Measurements from ENCODE around the gene PPP1R1A.
A peak's percentile ranks its signal among the peaks of the same experiment; 100 is the strongest.

PPP1R1A gene

DNA sequence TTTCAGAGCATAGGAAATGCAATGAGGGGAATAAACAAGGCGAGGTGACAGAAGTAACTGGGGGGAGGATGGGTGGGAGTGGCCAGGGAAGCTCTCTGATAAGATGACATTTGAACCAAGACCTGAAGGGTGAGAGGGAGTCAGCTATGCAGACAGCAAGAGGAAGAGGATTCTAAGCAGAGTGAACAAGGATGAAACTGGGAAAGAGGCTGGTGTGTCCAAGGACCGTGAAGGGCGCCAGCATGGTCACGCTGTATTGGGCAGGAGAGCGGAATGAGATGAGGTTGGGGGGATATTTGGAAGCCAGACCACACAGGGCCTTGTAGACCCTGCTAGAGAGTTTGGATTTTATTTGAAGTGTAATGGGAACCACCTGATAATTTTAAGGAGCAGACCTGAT is 10.5 kb upstream of the PPP1R1A start:
- Histone ChIP-seq H3K79me2 (ENCODE audit: insufficient read depth, low read length) (no peaks in the 10 kb centered on the region), H3K4me3 (ENCODE audit: low read depth in 1 of 2, low read length in 2 of 2) (no peak overlapping the region), H3K9ac (ENCODE audit: low read depth, low read length) (no peak overlapping the region), H3K9me3 (ENCODE audit: insufficient read depth, low read length, severe bottlenecking) (no peaks in the 10 kb centered on the region), H3K27me3 (ENCODE audit: insufficient read depth, low read length, poor library complexity) (peaks cover under 1% of the 10 kb centered on the region), H3K27ac (ENCODE audit: low read length) (no peak overlapping the region), H3K4me2 (ENCODE audit: insufficient read depth, low read length) (no peak overlapping the region), H3K36me3 (ENCODE audit: insufficient read depth, low read length) (no peaks in the 10 kb centered on the region), H3K4me1 (ENCODE audit: insufficient read depth, low read length) (0 out of 2 replicates have a peak, but pooled peaks cover 3% of the 10 kb centered on the region), H4K20me1 (ENCODE audit: insufficient read depth, low read length) (no peaks in the 10 kb centered on the region), H2AFZ (ENCODE audit: low read depth, low read length) (no peak overlapping the region)
- TF ChIP-seq, protein P1, sequence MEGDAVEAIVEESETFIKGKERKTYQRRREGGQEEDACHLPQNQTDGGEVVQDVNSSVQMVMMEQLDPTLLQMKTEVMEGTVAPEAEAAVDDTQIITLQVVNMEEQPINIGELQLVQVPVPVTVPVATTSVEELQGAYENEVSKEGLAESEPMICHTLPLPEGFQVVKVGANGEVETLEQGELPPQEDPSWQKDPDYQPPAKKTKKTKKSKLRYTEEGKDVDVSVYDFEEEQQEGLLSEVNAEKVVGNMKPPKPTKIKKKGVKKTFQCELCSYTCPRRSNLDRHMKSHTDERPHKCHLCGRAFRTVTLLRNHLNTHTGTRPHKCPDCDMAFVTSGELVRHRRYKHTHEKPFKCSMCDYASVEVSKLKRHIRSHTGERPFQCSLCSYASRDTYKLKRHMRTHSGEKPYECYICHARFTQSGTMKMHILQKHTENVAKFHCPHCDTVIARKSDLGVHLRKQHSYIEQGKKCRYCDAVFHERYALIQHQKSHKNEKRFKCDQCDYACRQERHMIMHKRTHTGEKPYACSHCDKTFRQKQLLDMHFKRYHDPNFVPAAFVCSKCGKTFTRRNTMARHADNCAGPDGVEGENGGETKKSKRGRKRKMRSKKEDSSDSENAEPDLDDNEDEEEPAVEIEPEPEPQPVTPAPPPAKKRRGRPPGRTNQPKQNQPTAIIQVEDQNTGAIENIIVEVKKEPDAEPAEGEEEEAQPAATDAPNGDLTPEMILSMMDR (IDR thresholded peaks at IDR 0.05; ENCODE audit: borderline replicate concordance, extremely low read depth, low read length, poor library complexity, severe bottlenecking) = no peak
- no peak for TF ChIP-seq EZH2 (IDR thresholded peaks at IDR 0.05; ENCODE audit: borderline replicate concordance, low read depth, low read length, severe bottlenecking)
- no peak for DNase-seq
- ATAC-seq (ENCODE audit: insufficient read depth, low read depth) = no peak

DNA sequence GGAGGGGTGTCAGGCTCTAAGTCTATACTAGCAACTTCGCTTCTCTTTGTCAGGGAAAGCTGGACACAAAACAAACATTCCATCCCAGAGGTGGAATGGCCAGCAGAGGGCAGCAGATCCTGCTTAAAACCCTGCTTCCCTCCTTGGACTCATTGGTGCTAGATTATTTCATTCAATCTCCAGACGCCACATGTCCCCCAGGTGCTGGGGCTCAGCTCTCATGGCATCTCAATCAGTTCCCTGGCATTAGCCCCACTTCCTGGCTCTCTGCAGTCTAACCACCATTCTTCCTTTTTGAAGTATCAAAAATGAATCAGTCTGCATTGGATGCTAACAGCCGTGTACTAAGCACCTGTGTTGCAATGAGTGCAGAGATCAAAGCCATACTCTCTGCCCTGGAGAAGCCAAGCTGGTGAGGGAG is 8.1 kb upstream of the PPP1R1A start:
- H3K9ac ChIP-seq (ENCODE audit: low read depth, low read length) = no peak overlapping the region
- H3K27ac ChIP-seq (ENCODE audit: low read length) = no peak overlapping the region
- no peaks in the 10 kb centered on the region for H4K20me1 ChIP-seq (ENCODE audit: insufficient read depth, low read length)
- H3K4me1 ChIP-seq (ENCODE audit: insufficient read depth, low read length) = 0 out of 2 replicates have a peak, but pooled peaks cover 3% of the 10 kb centered on the region
- H3K9me3 ChIP-seq (ENCODE audit: insufficient read depth, low read length, severe bottlenecking) = no peaks in the 10 kb centered on the region
- H3K36me3 ChIP-seq (ENCODE audit: insufficient read depth, low read length) = no peaks in the 10 kb centered on the region
- ATAC-seq (ENCODE audit: insufficient read depth, low read depth) = peak; percentile 90
- H3K27me3 ChIP-seq (ENCODE audit: insufficient read depth, low read length, poor library complexity) = peaks cover 15% of the 10 kb centered on the region
- no peak overlapping the region for H3K4me2 ChIP-seq (ENCODE audit: insufficient read depth, low read length)
- no peaks in the 10 kb centered on the region for H3K79me2 ChIP-seq (ENCODE audit: insufficient read depth, low read length)
- TF ChIP-seq, protein P1 (IDR thresholded peaks at IDR 0.05; ENCODE audit: borderline replicate concordance, extremely low read depth, low read length, poor library complexity, severe bottlenecking) = peak; percentile 90
- TF ChIP-seq EZH2 (IDR thresholded peaks at IDR 0.05; ENCODE audit: borderline replicate concordance, low read depth, low read length, severe bottlenecking) = no peak
- DNase-seq = peak; percentile 74
- H3K4me3 ChIP-seq (ENCODE audit: low read depth in 1 of 2, low read length in 2 of 2) = no peak overlapping the region
- H2AFZ ChIP-seq (ENCODE audit: low read depth, low read length) = no peak overlapping the region

DNA sequence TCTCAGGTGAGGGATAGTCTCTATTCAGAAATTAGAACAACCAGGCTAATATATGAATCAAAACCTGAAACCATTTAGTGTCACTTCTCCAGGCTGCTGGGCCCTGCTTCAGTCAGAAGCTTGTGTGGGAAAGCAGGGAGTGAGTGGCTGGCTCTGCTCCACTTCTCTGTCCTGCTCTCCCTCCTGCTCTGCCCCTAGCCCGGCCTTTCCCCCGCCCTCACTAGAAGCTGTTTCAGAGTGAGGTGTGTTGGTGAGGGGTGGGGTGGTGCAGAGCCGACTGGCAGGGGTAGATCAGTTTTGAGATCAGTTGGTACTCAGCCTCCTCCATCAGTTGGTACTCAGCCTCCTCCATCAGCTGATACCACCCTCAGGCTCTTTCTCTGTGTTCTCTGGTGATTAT is 7.0 kb upstream of the PPP1R1A start:
- no peak for TF ChIP-seq EZH2 (IDR thresholded peaks at IDR 0.05; ENCODE audit: borderline replicate concordance, low read depth, low read length, severe bottlenecking)
- peaks cover 24% of the 10 kb centered on the region for H3K27me3 ChIP-seq (ENCODE audit: insufficient read depth, low read length, poor library complexity)
- H3K27ac ChIP-seq (ENCODE audit: low read length) = no peak overlapping the region
- H3K9me3 ChIP-seq (ENCODE audit: insufficient read depth, low read length, severe bottlenecking) = no peaks in the 10 kb centered on the region
- ATAC-seq (ENCODE audit: insufficient read depth, low read depth) (no peak), DNase-seq (no peak)
- H4K20me1 ChIP-seq (ENCODE audit: insufficient read depth, low read length) = no peaks in the 10 kb centered on the region
- no peak overlapping the region for H2AFZ ChIP-seq (ENCODE audit: low read depth, low read length)
- no peaks in the 10 kb centered on the region for H3K36me3 ChIP-seq (ENCODE audit: insufficient read depth, low read length)
- H3K4me1 ChIP-seq (ENCODE audit: insufficient read depth, low read length) = 0 out of 2 replicates have a peak, but pooled peaks cover 3% of the 10 kb centered on the region
- no peak overlapping the region for H3K4me2 ChIP-seq (ENCODE audit: insufficient read depth, low read length)
- H3K79me2 ChIP-seq (ENCODE audit: insufficient read depth, low read length) = no peaks in the 10 kb centered on the region
- no peak overlapping the region for H3K4me3 ChIP-seq (ENCODE audit: low read depth in 1 of 2, low read length in 2 of 2)
- H3K9ac ChIP-seq (ENCODE audit: low read depth, low read length) = no peak overlapping the region

DNA sequence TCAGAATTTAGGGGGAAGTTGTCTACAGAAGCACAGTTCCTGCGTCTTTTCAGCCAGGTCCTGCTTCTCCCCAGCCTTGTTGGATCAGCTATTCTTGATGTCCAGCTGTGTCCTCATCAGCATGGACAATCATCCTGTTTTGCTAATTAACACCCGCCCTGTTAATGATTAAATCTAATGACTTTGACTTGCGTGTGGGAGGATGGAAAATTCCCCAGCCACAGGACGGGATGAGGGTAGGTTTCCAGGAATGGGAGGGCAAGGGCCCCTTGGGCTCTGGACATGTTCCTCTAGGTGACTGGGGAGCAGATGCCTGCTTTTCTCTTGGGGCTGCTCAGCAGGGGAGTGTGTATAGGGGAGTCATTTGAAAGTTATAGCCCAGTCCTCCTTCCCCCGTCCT is 5.3 kb upstream of the PPP1R1A start:
- ATAC-seq (ENCODE audit: insufficient read depth, low read depth) (no peak), DNase-seq (no peak)
- 0 out of 2 replicates have a peak, but pooled peaks cover 3% of the 10 kb centered on the region for H3K4me1 ChIP-seq (ENCODE audit: insufficient read depth, low read length)
- no peak overlapping the region for H3K27ac ChIP-seq (ENCODE audit: low read length)
- no peaks in the 10 kb centered on the region for H3K79me2 ChIP-seq (ENCODE audit: insufficient read depth, low read length)
- TF ChIP-seq EZH2 (IDR thresholded peaks at IDR 0.05; ENCODE audit: borderline replicate concordance, low read depth, low read length, severe bottlenecking) = no peak
- TF ChIP-seq, protein P1 (IDR thresholded peaks at IDR 0.05; ENCODE audit: borderline replicate concordance, extremely low read depth, low read length, poor library complexity, severe bottlenecking) = no peak
- no peak overlapping the region for H3K4me2 ChIP-seq (ENCODE audit: insufficient read depth, low read length)
- H3K4me3 ChIP-seq (ENCODE audit: low read depth in 1 of 2, low read length in 2 of 2) = no peak overlapping the region
- H4K20me1 ChIP-seq (ENCODE audit: insufficient read depth, low read length) = no peaks in the 10 kb centered on the region
- peaks cover 27% of the 10 kb centered on the region for H3K27me3 ChIP-seq (ENCODE audit: insufficient read depth, low read length, poor library complexity)
- no peaks in the 10 kb centered on the region for H3K36me3 ChIP-seq (ENCODE audit: insufficient read depth, low read length)
- no peak overlapping the region for H2AFZ ChIP-seq (ENCODE audit: low read depth, low read length)
- H3K9me3 ChIP-seq (ENCODE audit: insufficient read depth, low read length, severe bottlenecking) = no peaks in the 10 kb centered on the region
- H3K9ac ChIP-seq (ENCODE audit: low read depth, low read length) = no peak overlapping the region

Data from DND-41 (cell line).